Stimulated activated CD8-positive, alpha-beta memory T cell treated with anti-CD3 and anti-CD28 coated beads, Interleukin-4, amount 100 ng/mL, for 24 hours (primary cell): ENCODE results near the gene EHBP1L1.
"Not testable (repeated sequence)": the region's sequence is repeated elsewhere in the genome, so short reads cannot be mapped to it uniquely, and the experiment has no call there.

Experiments
- DNase-seq: peaks from one replicate; pipeline ENCODE4 v3.0.0-alpha.2; 2020; ENCODE audit warnings: low read depth

The EHBP1L1 gene

DNA sequence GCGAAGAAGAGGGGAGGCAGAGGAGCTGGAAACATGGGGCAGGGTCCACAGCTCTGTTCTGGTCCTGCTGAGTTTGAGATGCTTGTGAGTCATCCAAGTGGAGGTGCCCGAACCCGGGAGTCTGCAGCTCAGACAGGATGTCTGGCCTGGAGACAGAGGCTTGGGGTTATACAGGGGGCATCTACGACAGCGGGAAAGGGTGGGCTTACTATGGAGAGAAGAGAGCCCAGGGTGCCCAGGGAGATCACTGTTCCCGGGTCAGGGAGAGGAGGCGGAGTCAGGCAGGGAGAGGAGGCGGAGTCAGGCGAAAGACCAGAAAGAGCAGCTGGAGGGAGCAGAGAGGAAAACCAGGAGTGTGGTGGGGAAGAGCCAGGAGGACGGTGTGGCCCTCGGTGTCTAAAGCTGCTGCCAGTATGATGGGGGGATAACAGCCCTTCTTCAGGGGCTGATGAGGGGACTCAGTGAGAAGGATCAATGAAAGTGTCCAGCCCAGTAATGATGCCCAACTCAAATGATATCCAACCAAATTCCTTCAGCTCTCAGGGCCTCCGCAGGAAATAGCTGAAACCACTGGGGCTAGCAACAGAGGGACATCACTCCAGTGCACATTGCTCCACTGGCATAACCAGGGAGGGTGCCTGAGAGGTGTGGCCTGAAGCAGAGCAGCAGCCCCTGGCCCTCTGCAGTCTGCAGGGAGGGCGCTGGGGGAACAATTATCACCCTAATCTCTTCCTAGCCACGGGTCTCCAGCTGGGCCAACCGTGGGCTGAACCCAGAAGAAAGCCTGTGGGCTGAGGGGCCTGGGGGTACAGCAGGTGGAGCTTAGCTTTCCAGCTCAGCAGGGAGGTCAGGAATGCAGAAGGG, 15.1 kb upstream of the EHBP1L1 start:
- no peak for DNase-seq

- DNase-seq, result no peak
Observed at GRCh38 chr11:65562020-65562419, 13.8 kb upstream of the EHBP1L1 start.

- DNase-seq, result no peak
Observed at GRCh38 chr11:65562788-65563187, 13.1 kb upstream of the EHBP1L1 start.

GRCh38 chr11:65563601-65564000, 12.3 kb upstream of the EHBP1L1 start:
- DNase-seq, result no peak

GRCh38 chr11:65564879-65565559, 10.8 kb upstream of the EHBP1L1 start:
- not testable (repeated sequence) for DNase-seq

- DNase-seq, result no peak
Observed at GRCh38 chr11:65565624-65566453, 10.0 kb upstream of the EHBP1L1 start.

GRCh38 chr11:65569164-65569972, 6.5 kb upstream of the EHBP1L1 start:
- no peak for DNase-seq

- DNase-seq, result peak; percentile 98
Observed at GRCh38 chr11:65569973-65570918, 5.6 kb upstream of the EHBP1L1 start, which contains the start of gene ZNRD2. ZNRD2 (plus strand) TSS chr11:65570477; CDS start chr11:65570492, 15 bp downstream.

DNA sequence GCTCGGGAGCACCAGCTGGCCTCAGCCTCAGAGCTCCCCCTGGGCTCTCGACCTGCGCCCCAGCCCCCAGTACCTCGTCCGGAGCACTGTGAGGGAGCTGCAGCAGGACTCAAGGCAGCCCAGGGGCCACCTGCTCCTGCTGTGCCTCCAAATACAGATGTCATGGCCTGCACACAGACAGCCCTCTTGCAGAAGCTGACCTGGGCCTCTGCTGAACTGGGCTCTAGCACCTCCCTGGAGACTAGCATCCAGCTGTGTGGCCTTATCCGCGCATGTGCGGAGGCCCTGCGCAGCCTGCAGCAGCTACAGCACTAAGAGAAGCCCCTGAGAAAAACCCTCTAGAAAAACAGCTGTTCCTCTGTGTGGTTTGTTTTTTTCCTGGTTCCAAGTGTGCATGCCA, 4.4 kb upstream of the EHBP1L1 start:
- no peak for DNase-seq

DNA sequence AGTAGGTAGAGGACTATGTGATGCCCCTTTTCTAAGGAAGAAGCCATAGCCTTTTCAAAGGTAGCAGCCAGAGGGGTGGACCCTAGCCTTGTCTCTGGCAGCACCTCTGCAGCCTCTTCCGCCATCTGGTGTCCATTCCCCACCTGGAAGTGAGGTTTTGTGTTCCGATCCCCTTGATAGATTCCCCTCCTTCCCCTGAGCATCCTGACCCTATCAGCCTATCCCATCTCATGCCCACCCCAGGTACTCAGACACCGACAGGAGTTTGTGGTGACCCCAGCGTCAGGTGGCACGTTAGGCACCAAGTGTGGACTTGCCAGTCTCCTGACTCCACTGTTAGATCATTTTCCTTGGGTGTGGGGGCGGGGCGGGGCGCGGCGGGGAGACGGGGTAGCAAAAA, 3.9 kb upstream of the EHBP1L1 start:
- no peak for DNase-seq

DNA sequence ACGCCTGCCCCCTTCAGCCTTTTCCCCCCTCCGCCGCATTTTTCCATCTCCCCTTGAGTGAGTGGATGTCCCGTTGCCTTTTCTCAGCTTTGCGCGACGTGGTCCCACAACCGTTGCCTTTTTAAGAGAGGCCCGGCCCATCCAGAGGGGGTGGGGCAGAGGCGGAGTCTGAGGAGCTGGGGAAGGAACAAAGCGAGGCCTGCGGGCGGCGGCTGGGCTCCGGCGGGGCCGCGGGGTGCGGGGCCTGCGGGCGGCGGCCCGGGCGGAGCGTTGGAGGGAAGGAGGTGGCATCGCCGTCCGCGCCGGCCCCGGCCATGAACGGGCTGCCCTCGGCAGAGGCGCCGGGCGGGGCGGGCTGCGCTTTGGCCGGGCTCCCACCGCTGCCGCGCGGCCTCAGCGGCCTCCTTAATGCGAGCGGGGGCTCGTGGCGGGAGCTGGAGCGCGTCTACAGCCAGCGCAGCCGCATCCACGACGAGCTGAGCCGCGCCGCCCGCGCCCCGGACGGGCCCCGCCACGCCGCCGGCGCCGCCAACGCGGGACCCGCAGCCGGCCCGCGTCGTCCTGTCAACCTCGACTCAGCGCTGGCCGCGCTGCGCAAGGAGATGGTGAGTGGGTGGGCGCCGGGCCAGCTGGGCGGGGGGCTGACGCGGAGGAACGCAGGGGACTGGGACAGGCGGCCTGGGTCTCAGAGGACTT, 3.3 kb upstream of the EHBP1L1 start, which contains the start of gene FAM89B:
TSS of gene FAM89B (plus strand) at position 183 of the 696 bp plus-strand sequence. CDS start at position 315, 132 bp downstream.
- DNase-seq, result peak; percentile 81

GRCh38 chr11:65573391-65574079, 2.3 kb upstream of the EHBP1L1 start:
- DNase-seq, result no peak

- peak; percentile 87 for DNase-seq
Observed at GRCh38 chr11:65574109-65574810, 1.6 kb upstream of the EHBP1L1 start.

GRCh38 chr11:65574811-65575567, 864 bp upstream of the EHBP1L1 start:
- no peak for DNase-seq

- no peak for DNase-seq
Observed at GRCh38 chr11:65576232-65576866, 496 bp downstream of the EHBP1L1 start.

GRCh38 chr11:65576867-65577755, 1.3 kb downstream of the EHBP1L1 start:
- no peak for DNase-seq
